GM18909 (cell line): Measurements from ENCODE around the gene WDHD1.
"Not testable (repeated sequence)": the region's sequence is repeated elsewhere in the genome, so short reads cannot be mapped to it uniquely, and the experiment has no call there.

Experiments
- ATAC-seq: cut with Tn5 transposase; IDR thresholded peaks from one replicate; pipeline ENCODE4 v1.9.1; 2021; ENCODE audit warnings: mild to moderate bottlenecking; ENCODE audit not compliant: unreplicated experiment, poor library complexity

Gene WDHD1

GRCh38 chr14:54955143-54955542 is 71.8 kb downstream of the WDHD1 start:
- ATAC-seq, result no peak

GRCh38 chr14:54953609-54954008 is 73.3 kb downstream of the WDHD1 start:
- ATAC-seq, result not testable (repeated sequence)

GRCh38 chr14:54952803-54953202 is 74.1 kb downstream of the WDHD1 start:
- ATAC-seq, result not testable (repeated sequence)

GRCh38 chr14:54947230-54947629 is 79.7 kb downstream of the WDHD1 start:
- ATAC-seq, result no peak

- no peak for ATAC-seq
Observed at GRCh38 chr14:54946500-54946899, 80.4 kb downstream of the WDHD1 start.

DNA sequence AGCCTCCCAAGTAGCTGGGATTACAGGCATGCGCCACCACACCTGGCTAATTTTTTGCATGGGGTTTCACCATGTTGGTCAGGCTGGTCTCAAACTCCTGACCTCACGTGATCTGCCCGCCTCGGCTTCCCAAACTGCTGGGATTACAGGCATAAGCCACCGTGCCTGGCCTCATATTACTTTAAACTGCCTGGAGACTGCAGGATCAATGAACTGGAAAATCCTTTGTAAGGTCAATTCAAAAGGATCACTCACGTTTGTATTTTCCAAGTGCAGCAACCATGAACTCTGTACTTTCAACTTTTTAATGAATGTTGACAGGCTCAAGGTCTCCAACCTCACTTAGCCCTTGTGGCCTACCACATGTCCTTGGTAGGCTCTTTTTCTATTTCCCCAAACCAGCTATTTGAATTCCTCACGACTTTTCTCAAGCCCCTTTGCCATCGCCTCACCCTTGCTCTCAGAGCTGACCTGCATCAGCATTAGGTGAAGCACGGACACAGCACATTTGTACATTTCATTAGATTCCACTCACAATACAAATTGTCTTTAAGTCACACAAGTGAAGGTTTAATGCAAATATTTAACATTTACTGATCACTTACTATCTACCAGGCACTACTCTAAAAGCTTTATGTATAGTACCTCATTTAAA is 82.0 kb downstream of the WDHD1 start:
- no peak for ATAC-seq

DNA sequence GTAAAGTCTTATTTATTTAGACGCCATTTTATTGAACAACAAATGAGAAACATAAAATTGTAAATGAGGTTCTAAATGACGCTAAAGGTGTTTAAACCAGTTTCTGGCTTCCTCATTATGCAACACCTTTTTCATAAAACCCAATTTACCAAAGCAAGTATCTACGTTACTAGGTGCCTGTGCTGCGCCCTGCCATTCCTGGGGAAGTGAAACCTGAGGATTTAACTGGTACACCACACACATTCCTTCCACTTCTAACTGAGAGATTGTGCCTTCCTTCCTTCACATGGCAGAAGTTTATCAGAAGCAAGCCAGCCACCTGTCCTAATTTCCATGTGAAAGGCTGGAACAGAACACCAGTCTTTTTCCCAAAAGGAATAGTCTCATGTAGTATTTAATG is 84.0 kb downstream of the WDHD1 start:
- ATAC-seq, result no peak

DNA sequence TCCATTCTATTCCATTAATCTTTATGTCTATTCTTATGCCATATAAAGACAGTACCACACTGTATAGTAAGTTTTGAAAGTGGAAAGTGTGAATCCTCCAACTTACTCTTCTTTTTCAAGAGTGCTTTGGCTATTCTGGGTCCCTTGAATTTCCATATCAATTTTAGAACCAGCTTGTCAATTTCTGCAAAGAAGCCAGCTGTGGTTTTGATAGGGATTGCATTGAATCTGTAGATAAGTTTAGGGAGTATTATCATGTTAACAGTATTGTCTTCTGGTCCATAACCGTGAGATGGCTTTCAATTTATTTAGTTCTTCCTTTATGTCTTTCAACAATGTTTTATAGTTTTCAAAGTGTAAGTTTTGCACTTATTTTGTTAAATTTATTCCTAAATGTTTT is 90.1 kb downstream of the WDHD1 start:
- no peak for ATAC-seq

DNA sequence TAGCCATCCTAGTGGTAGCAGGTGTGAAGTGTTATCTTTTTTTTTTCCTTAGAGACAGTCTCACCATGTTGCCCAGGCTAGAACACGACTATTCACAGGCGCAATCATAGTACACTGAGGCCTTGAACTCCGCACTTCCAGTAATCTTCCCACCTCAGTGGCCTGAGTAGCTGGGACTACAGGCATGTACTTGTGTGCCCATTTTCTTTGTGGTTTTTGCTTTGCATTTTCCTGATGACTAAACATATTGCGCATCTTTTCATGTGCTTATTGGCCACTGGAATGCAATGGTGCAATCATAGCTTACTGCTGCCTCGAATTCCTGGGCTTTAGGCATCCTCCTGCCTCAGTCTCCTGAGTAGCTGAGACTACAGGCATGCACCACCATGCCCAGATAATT is 90.9 kb downstream of the WDHD1 start:
- no peak for ATAC-seq

GRCh38 chr14:54935100-54935499 is 91.8 kb downstream of the WDHD1 start:
- ATAC-seq, result no peak

- no peak for ATAC-seq
Observed at GRCh38 chr14:54933006-54933405, 93.9 kb downstream of the WDHD1 start.

- ATAC-seq, result no peak
Observed at GRCh38 chr14:54931598-54932340, 95.1 kb downstream of the WDHD1 start.

- ATAC-seq, result no peak
Observed at GRCh38 chr14:54931101-54931500, 95.8 kb downstream of the WDHD1 start.

GRCh38 chr14:54929556-54929955 is 97.3 kb downstream of the WDHD1 start:
- no peak for ATAC-seq

DNA sequence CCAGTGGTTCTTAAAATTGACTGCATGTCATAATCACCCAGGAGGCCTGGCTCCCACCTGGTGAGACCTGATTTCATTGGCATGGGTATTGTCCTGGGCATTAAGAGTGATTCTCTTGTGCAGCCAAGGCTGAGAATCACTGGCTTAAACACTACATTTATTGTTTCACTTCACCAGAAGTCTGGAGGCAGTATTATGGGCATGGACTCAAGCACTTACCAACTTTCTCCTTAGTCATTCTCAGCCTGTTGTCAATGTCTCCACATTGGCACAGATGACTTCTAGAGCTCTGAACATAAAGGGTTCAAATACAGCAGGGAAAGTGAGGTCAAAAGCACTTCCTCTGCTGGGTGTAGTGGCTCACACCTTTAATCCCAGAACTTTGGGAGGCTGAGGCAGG is 98.7 kb downstream of the WDHD1 start:
- ATAC-seq, result no peak

DNA sequence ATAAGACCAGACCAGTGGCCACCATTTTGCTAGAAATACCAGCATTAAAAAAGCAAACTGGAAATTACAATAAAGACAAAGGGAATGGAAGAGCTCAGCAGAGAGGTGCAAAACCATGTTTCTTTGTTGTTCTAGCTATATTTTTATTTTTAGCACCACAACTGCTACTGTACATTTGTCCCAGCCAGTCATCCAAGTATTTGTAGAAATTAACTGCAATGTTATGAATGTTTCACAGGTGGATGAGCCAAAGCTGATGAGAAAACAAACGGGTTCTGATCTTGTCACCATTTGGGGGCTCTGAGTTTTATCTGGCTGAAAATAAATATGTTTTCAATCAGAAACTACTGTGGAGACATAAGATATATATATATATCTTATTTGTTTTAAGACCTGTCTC is 99.3 kb downstream of the WDHD1 start:
- ATAC-seq, result no peak

- ATAC-seq, result not testable (repeated sequence)
Observed at GRCh38 chr14:54926570-54926969, 100.3 kb downstream of the WDHD1 start.

DNA sequence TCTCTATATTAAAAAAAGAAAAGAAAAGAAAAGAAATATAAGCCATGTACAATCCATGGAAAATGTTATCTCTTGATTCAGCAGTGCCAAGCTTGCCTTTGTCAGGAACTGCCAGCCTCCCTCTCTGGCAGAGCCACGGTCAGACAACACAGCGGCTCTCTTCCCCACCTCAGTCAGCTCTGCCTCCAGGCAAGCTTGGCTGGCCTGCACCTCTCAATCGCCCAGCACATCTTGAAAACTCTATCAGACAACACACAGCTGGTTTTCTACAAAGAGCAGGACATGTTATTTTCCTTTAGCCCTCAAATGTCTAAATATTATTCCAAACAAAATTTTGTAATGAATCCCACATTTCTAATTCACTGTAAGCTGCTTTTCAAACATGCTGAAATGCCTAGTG is 104.3 kb downstream of the WDHD1 start:
- no peak for ATAC-seq

- ATAC-seq, result no peak
Observed at GRCh38 chr14:54920052-54920451, 106.8 kb downstream of the WDHD1 start.

GRCh38 chr14:54919330-54919729 is 107.6 kb downstream of the WDHD1 start:
- ATAC-seq, result no peak

GRCh38 chr14:54918427-54918826 is 108.5 kb downstream of the WDHD1 start:
- no peak for ATAC-seq

- no peak for ATAC-seq
Observed at GRCh38 chr14:54916101-54916500, 110.8 kb downstream of the WDHD1 start.
